Fibroblast of villous mesenchyme (primary cell): ENCODE measurements around the gene FGF1. TPM values are rescaled to one million over a fixed set of nuclear protein-coding genes. Genes with fewer than 3 reads are reported as not detected.
"Not testable (repeated sequence)": the region's sequence is repeated elsewhere in the genome, so short reads cannot be mapped to it uniquely, and the experiment has no call there.

Source experiments
- DNase-seq: peaks from one replicate; pipeline ENCODE4 v3.0.0-alpha.2; 2010; ENCODE audit warnings: low read depth
- H3K4me3 ChIP-seq: 2 replicates; pipeline ENCODE4 v1.5.1; 2011; ENCODE audit warnings: low read depth, mild to moderate bottlenecking, low read length
- total RNA-seq: library from RNA; depleted of rRNA; stranded (reverse); fragments of >200 nt; gene quantifications from 2 replicates; pipeline ENCODE4 v1.2.3, GENCODE V29; 2012
- TF ChIP-seq, protein P1 (sequence below): IDR thresholded peaks from 2 replicates; pipeline ENCODE4 v1.5.1; 2012; ENCODE audit warnings: low read depth, mild to moderate bottlenecking, low read length; ENCODE audit not compliant: insufficient read depth

The FGF1 gene
- total RNA-seq, 1 donor = 16.0 TPM

- DNase-seq = no peak
- TF ChIP-seq, protein P1, sequence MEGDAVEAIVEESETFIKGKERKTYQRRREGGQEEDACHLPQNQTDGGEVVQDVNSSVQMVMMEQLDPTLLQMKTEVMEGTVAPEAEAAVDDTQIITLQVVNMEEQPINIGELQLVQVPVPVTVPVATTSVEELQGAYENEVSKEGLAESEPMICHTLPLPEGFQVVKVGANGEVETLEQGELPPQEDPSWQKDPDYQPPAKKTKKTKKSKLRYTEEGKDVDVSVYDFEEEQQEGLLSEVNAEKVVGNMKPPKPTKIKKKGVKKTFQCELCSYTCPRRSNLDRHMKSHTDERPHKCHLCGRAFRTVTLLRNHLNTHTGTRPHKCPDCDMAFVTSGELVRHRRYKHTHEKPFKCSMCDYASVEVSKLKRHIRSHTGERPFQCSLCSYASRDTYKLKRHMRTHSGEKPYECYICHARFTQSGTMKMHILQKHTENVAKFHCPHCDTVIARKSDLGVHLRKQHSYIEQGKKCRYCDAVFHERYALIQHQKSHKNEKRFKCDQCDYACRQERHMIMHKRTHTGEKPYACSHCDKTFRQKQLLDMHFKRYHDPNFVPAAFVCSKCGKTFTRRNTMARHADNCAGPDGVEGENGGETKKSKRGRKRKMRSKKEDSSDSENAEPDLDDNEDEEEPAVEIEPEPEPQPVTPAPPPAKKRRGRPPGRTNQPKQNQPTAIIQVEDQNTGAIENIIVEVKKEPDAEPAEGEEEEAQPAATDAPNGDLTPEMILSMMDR = no peak
- no peak overlapping the region for H3K4me3 ChIP-seq
Observed at GRCh38 chr5:142650881-142651280, 35.0 kb downstream of the FGF1 start.

DNA sequence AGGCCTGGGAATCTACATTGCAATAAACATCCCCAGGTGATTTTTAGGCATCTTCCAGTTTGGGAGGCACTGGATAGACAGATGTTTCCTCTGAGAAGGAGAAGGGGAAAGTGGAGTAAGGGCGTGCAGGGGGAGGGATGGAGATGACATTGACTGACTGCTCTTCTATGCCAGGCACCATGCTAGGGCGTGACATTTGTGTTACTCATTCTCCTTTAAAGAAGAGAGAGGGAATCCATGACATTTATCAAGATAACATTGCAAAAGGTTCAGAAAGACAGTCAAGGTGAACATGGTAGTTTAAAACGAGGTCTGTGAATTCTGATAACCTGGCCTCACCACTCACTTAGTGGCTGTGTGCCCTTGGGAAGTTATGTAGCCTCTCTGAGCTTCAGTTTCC is 35.8 kb downstream of the FGF1 start:
- no peak overlapping the region for H3K4me3 ChIP-seq
- TF ChIP-seq, protein P1 = no peak
- DNase-seq = no peak

DNA sequence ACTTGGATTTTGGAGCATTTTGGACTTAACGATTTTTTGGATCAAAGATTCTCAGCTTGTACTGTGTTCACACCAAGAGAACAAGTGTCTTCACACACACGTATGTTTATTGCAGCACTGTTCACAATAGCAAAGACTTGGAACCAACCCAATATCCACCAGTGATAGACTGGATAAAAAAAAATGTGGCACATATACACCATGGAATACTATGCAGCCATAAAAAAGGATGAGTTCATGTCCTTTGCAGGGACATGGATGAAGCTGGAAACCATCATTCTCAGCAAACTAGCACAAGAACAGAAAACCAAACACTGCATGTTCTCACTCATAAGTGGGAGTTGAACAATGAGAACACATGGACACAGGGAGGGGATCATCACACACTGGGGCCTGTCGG is 37.8 kb downstream of the FGF1 start:
- not testable (repeated sequence) for H3K4me3 ChIP-seq, DNase-seq

DNA sequence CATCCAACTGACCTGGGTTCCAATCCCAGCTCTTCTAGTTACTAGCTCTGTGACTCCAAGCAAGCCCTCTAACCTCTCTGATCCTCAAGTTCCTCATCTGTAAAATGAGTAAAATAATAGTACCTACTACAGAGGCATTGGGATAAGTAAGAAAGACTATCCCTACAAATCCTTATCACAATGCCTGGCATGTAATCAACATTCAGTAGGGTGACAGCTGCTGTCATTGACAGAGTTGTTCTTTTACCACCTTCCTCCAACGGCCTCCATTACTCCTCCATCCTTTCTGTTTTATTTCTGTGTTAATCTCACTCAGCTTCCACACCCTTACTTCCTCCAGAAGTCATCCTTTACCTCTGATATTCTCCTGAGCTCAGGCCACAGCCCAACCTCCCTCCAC is 40.4 kb downstream of the FGF1 start:
- DNase-seq = no peak
- TF ChIP-seq, protein P1 = no peak
- H3K4me3 ChIP-seq = peak overlapping the region; percentile 10

DNA sequence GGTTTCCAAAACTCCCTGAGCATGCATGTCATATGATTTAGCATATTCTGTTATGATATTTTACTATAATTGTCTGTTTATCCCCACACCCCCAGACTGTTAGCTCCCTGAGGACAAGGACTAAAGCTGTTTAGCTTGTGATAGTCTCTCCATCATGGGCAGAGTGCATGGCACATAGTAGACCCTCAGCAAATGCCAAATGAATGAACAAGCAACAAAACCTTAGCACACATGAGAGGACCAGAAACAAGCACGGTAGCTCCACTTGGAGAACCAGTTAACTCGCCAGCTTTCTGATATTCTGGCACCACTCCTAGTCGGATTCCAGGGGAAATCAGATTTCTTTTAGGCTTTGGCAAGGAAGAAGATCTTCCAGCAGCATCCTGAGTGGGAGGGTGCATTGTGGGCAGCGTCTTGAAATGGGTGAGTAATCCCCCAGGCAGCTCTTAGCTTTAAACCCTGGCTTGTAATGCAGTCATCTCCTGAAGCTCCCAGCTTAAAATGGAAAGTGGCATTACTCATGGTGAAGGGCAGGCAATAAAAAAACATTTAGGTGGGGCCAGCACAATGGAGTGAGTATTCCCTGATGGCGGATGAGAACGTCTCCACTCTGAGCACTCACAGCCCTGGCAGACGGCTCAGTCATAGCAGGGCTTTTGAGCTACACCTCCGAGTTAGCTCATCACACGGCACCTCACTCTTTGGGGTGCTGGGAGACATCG is 41.1 kb downstream of the FGF1 start:
- TF ChIP-seq, protein P1 = no peak

GRCh38 chr5:142644127-142644526 is 41.8 kb downstream of the FGF1 start:
- no peak for DNase-seq
- TF ChIP-seq, protein P1 = no peak
- no peak overlapping the region for H3K4me3 ChIP-seq

More for the DNA sequence above, 41.1 kb downstream of the FGF1 start:
- DNase-seq = peak; percentile 95
- H3K4me3 ChIP-seq = peak overlapping the region; percentile 10

DNA sequence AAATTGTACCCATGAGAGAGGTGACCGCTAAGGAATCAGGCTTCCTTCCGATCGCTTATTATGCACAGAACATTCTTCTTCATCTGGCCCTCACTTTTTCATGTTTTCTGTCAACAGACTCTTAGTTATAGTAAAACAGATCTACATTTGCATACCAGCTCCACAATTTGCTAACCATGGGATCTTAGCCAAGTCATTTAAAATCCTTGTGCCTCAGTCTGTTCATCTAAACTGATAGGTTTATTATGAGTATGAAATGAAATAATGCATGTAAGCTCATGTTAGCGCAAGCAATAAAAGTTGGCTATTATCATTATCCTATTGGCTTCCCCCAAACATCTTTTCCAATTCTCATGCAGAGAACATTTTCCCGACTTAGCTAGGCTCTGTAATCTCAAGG is 42.3 kb downstream of the FGF1 start:
- DNase-seq = peak; percentile 60

More for the DNA sequence above, 42.3 kb downstream of the FGF1 start:
- H3K4me3 ChIP-seq = no peak overlapping the region
- TF ChIP-seq, protein P1 = no peak
